Right cardiac atrium (tissue), 5 donors: ENCODE measurements around the gene PITHD1. TPM values are rescaled to one million over a fixed set of nuclear protein-coding genes. Genes with fewer than 3 reads are reported as not detected.
"Not testable (repeated sequence)": the region's sequence is repeated elsewhere in the genome, so short reads cannot be mapped to it uniquely, and the experiment has no call there.

ENCODE experiments used
- ATAC-seq, 2 donors: fragments of 200-7000 bp; cut with Tn5 transposase; one replicate each; pipeline versions ENCODE4 v1.8.0 to v1.9.1; 2020; ENCODE audit warnings: moderate library complexity in 2 of 2, mild to moderate bottlenecking in 1 of 2
- DNase-seq, 3 donors: peaks; one replicate each; pipeline ENCODE4 v3.0.0-alpha.2; 2020
- H3K27ac ChIP-seq: one replicate; pipeline ENCODE4 v1.5.1; 2013; ENCODE audit warnings: mild to moderate bottlenecking, low read length, control low read depth, moderate library complexity
- H3K27me3 ChIP-seq: one replicate; pipeline ENCODE4 v1.6.1; 2013; ENCODE audit not compliant: control insufficient read depth, insufficient read depth
- H3K4me1 ChIP-seq: one replicate; pipeline ENCODE4 v1.6.1; 2013; ENCODE audit warnings: low read length; ENCODE audit not compliant: control insufficient read depth, insufficient read depth
- H3K4me3 ChIP-seq: one replicate; pipeline ENCODE4 v1.5.1; 2013; ENCODE audit warnings: low read length, control low read depth
- H3K9me3 ChIP-seq: one replicate; pipeline ENCODE4 v1.6.1; 2013; ENCODE audit warnings: low read length; ENCODE audit not compliant: control insufficient read depth
- WGBS: extraction: QIAGEN DNeasy Blood & Tissue Kit; methylation state at CpG from one replicate; pipeline ENCODE4 v1.1.7; 2013; 5-methylcytosine and 5-hydroxymethylcytosine counted together
- intact Hi-C, 4 donors: fragments of 100-400 bp; cut with DNase I; formaldehyde crosslinking; loops; one replicate each; pipeline versions ENCODE4 v1.11.0 to v1.14.0; 2022 to 2023
- polyA plus RNA-seq: library from polyadenylated mRNA; stranded (reverse); fragments of 200-250 nt; gene quantifications from one replicate; pipeline ENCODE4 v1.2.3, GENCODE V29; 2013
- total RNA-seq, 4 donors: library from RNA; stranded (reverse); fragmentation: NEBNext Ultra II Directional; extraction: Animal tissue kit (Norgen Biotek cat#: 25700); gene quantifications; one replicate each; pipeline ENCODE4 v1.2.1, GENCODE V29; 2021
- donor health status: healthy with polysubstance abuse.
- donor health status: DM: no; HTN: yes; CAD: no.
- donor health status: DM: no; HTN: no; CAD: no.
- donor health status: DM: no; HTN: yes; CAD: no; lungs with severe emphysema.
- donor health status: DM: yes; HTN: yes; CAD: no.

The PITHD1 gene
- total and polyA plus RNA-seq, 5 donors = 33.1 to 40.3 (median 37.5) TPM

- ATAC-seq = peak; percentile 62 to 63
- intact Hi-C loops = no loop called here
- peak in 1 of 3 donors; percentile 25 for DNase-seq
These were observed 32.8 kb downstream of the PITHD1 start for GRCh38 chr1:23810818-23811540.

GRCh38 chr1:23814016-23814415, 35.8 kb downstream of the PITHD1 start:
- WGBS = 93% methylated on average over 4 of the region's 4 CpGs
- intact Hi-C loops = no loop called here
- no peaks in the 10 kb centered on the region for H3K4me1 ChIP-seq
- no peaks in the 10 kb centered on the region for H3K9me3 ChIP-seq
- H3K27me3 ChIP-seq = no peaks in the 10 kb centered on the region
- no peak overlapping the region for H3K27ac ChIP-seq
- DNase-seq = no peak
- ATAC-seq = no peak
- H3K4me3 ChIP-seq = no peak overlapping the region

More at GRCh38 chr1:23810818-23811540, 32.8 kb downstream of the PITHD1 start:
- no peaks in the 10 kb centered on the region for H3K9me3 ChIP-seq
- no peak overlapping the region for H3K4me3 ChIP-seq
- WGBS = 64% methylated on average over 3 of the region's 3 CpGs
- H3K27ac ChIP-seq = no peak overlapping the region
- no peaks in the 10 kb centered on the region for H3K27me3 ChIP-seq
- no peaks in the 10 kb centered on the region for H3K4me1 ChIP-seq

GRCh38 chr1:23816361-23816760, 38.1 kb downstream of the PITHD1 start:
- Histone ChIP-seq H3K27ac (no peak overlapping the region), H3K4me3 (no peak overlapping the region), H3K27me3 (no peaks in the 10 kb centered on the region), H3K9me3 (no peaks in the 10 kb centered on the region), H3K4me1 (no peaks in the 10 kb centered on the region)
- over 99% methylated on average over 3 of the region's 3 CpGs for WGBS
- DNase-seq (no peak), ATAC-seq (no peak)
- intact Hi-C loops = no loop called here

GRCh38 chr1:23816906-23817305, 38.7 kb downstream of the PITHD1 start:
- no peak for ATAC-seq

GRCh38 chr1:23817633-23818032, 39.4 kb downstream of the PITHD1 start:
- intact Hi-C loops = no loop called here
- WGBS = 92% methylated on average over 3 of the region's 3 CpGs

More at GRCh38 chr1:23816906-23817305, 38.7 kb downstream of the PITHD1 start:
- Histone ChIP-seq H3K4me3 (no peak overlapping the region), H3K4me1 (no peaks in the 10 kb centered on the region), H3K9me3 (no peaks in the 10 kb centered on the region), H3K27me3 (no peaks in the 10 kb centered on the region), H3K27ac (no peak overlapping the region)
- intact Hi-C loops = no loop called here
- DNase-seq = no peak

GRCh38 chr1:23823767-23824166, 45.5 kb downstream of the PITHD1 start:
- Histone ChIP-seq H3K27ac (no peak overlapping the region), H3K4me3 (no peak overlapping the region), H3K9me3 (no peaks in the 10 kb centered on the region), H3K27me3 (no peaks in the 10 kb centered on the region), H3K4me1 (no peaks in the 10 kb centered on the region)
- intact Hi-C loops = no loop called here
- DNase-seq (no peak), ATAC-seq (no peak)
- WGBS = 79% methylated on average over 7 of the region's 7 CpGs

More at GRCh38 chr1:23817633-23818032, 39.4 kb downstream of the PITHD1 start:
- DNase-seq = no peak
- Histone ChIP-seq H3K4me1 (no peaks in the 10 kb centered on the region), H3K9me3 (no peaks in the 10 kb centered on the region), H3K4me3 (no peak overlapping the region), H3K27ac (no peak overlapping the region), H3K27me3 (no peaks in the 10 kb centered on the region)
- ATAC-seq = no peak

- H3K27me3 ChIP-seq = no peaks in the 10 kb centered on the region
- WGBS = 2% methylated on average over 8 of the region's 8 CpGs
- DNase-seq (no peak), ATAC-seq (no peak)
- peak overlapping the region; percentile 85 for H3K27ac ChIP-seq
- H3K9me3 ChIP-seq = no peaks in the 10 kb centered on the region
- peak overlapping the region; percentile 85 for H3K4me3 ChIP-seq
- intact Hi-C loops = loop anchor here in 1 of 4 donors (5.0 kb wide), 1 partner anchor 43 kb away; the partner anchor contains the start of gene FUCA1
- H3K4me1 ChIP-seq = no peaks in the 10 kb centered on the region
These were observed 46.5 kb downstream of the PITHD1 start for GRCh38 chr1:23824711-23825075.

- peak within 1 kb of the TSS; percentile 85 for H3K27ac ChIP-seq
- H3K4me3 ChIP-seq = peak within 1 kb of the TSS; percentile 85
- under 1% methylated on average over 42 of the region's 42 CpGs for WGBS
- DNase-seq = peak; percentile 92 to 97 (median 96)
- intact Hi-C loops = loop anchor here in 1 of 4 donors (5.0 kb wide), 1 partner anchor 42 kb away; the partner anchor contains the start of gene FUCA1
- H3K9me3 ChIP-seq = no peaks in the 10 kb centered on the region
- H3K4me1 ChIP-seq = no peaks in the 10 kb centered on the region
- H3K27me3 ChIP-seq = no peaks in the 10 kb centered on the region
- ATAC-seq = peak; percentile 99
These were observed 47.0 kb downstream of the PITHD1 start, which contains the start of gene HMGCL for GRCh38 chr1:23825076-23825761. TSS of gene HMGCL (minus strand) at chr1:23825429. CDS start at chr1:23825415, 14 bp downstream.

- H3K27ac ChIP-seq = no peak overlapping the region
- 67% methylated on average over 24 of the region's 24 CpGs for WGBS
- ATAC-seq (no peak), DNase-seq (no peak)
- intact Hi-C loops = loop anchor here in 1 of 4 donors (5.0 kb wide), 1 partner anchor 41 kb away; the partner anchor contains the start of gene FUCA1
- H3K27me3 ChIP-seq = no peaks in the 10 kb centered on the region
- H3K9me3 ChIP-seq = no peaks in the 10 kb centered on the region
- peak overlapping the region; percentile 85 for H3K4me3 ChIP-seq
- no peaks in the 10 kb centered on the region for H3K4me1 ChIP-seq
These were observed 47.7 kb downstream of the PITHD1 start for GRCh38 chr1:23825762-23826522.

- H3K27me3 ChIP-seq, H3K4me1 ChIP-seq, H3K27ac ChIP-seq, ATAC-seq, H3K9me3 ChIP-seq, H3K4me3 ChIP-seq, DNase-seq: not testable (repeated sequence)
- intact Hi-C loops = loop anchor here in 1 of 4 donors (5.0 kb wide), 1 partner anchor 41 kb away; the partner anchor contains the start of gene FUCA1
- 97% methylated on average over 13 of the region's 13 CpGs for WGBS
These were observed 48.4 kb downstream of the PITHD1 start for GRCh38 chr1:23826590-23826989.
